SK-N-SH (cell line): Measurements from ENCODE around the gene BORCS6. TPM values are rescaled to one million over a fixed set of nuclear protein-coding genes. Genes with fewer than 3 reads are reported as not detected.
A peak's percentile ranks its signal among the peaks of the same experiment; 100 is the strongest.

ENCODE experiments used
- CTCF ChIA-PET: fragments of 300-600, 350-600 bp; formaldehyde crosslinking; extraction: SDS; loops from one replicate; lab custom pipeline; 2021; lab: Yijun Ruan, JAX
- POLR2A ChIA-PET: fragments of 350-600 bp; sonication (Branson Sonifier 250); formaldehyde crosslinking; extraction: SDS; loops from one replicate; lab custom pipeline; 2020; ENCODE audit warnings: antibody characterized with exemption, inconsistent platforms; lab: Yijun Ruan, JAX
- DNase-seq: peaks from one replicate; pipeline ENCODE4 v3.0.0; 2012
- H2AFZ ChIP-seq: fragments of 200-600 bp; sonication (generic); 2 replicates; pipeline ENCODE4 v1.8.1; 2016; ENCODE audit warnings: antibody characterized with exemption, mild to moderate bottlenecking, low read depth
- H3F3A ChIP-seq: fragments of 200-600 bp; sonication (generic); replicated peaks from 2 replicates; pipeline ENCODE3; 2016; ENCODE audit warnings: antibody characterized with exemption, mild to moderate bottlenecking; ENCODE audit not compliant: insufficient read depth
- H3K27ac ChIP-seq, 2 experiments: fragments of 200-500 bp in 1 of 2; fragments of 200-600 bp in 1 of 2; sonication (Bioruptor generic) in 1 of 2; sonication (generic), shearing (Covaris generic) in 1 of 2; 2 replicates each; pipeline versions ENCODE4 v1.5.1 to v1.6.1; 2014 to 2016; ENCODE audit warnings: low read depth in 2 of 2, inconsistent platforms in 1 of 2, low read length in 1 of 2, mild to moderate bottlenecking in 1 of 2, mixed read lengths in 1 of 2
- H3K27me3 ChIP-seq: fragments of 200-600 bp; sonication (generic), shearing (Covaris generic); 2 replicates; pipeline ENCODE4 v1.6.1; 2016; ENCODE audit warnings: mixed run types; ENCODE audit not compliant: insufficient read depth
- H3K36me3 ChIP-seq, 2 experiments: fragments of 200-500 bp in 1 of 2; fragments of 200-600 bp in 1 of 2; sonication (Bioruptor generic) in 1 of 2; sonication (generic) in 1 of 2; replicated peaks in 1 of 2; 2 replicates each; pipeline versions ENCODE3 to v1.5.1; 2014 to 2016; ENCODE audit warnings: low read length in 1 of 2, mild to moderate bottlenecking in 1 of 2; ENCODE audit not compliant: insufficient read depth in 2 of 2, control insufficient read depth in 1 of 2
- H3K4me1 ChIP-seq, 2 experiments: fragments of 200-500 bp in 1 of 2; fragments of 200-600 bp in 1 of 2; sonication (Bioruptor generic) in 1 of 2; sonication (generic), shearing (Covaris generic) in 1 of 2; 2 replicates each; pipeline versions ENCODE4 v1.5.1 to v1.6.1; 2014 to 2016; ENCODE audit warnings: low read depth in 1 of 2, low read length in 1 of 2, mixed run types in 1 of 2; ENCODE audit not compliant: insufficient read depth in 2 of 2, control insufficient read depth in 1 of 2
- H3K4me2 ChIP-seq: fragments of 200-600 bp; sonication (generic), shearing (Covaris generic); 2 replicates; pipeline ENCODE4 v1.6.1; 2017; ENCODE audit warnings: mixed run types
- H3K4me3 ChIP-seq, 2 experiments: fragments of 200-500 bp in 1 of 2; fragments of 200-600 bp in 1 of 2; sonication (Bioruptor generic) in 1 of 2; sonication (generic), shearing (Covaris generic) in 1 of 2; 2 replicates each; pipeline versions ENCODE4 v1.5.1 to v1.8.1; 2014 to 2016; ENCODE audit warnings: low read depth in 2 of 2, inconsistent platforms in 1 of 2, low read length in 1 of 2, mild to moderate bottlenecking in 1 of 2, mixed read lengths in 1 of 2, moderate library complexity in 1 of 2
- H3K79me2 ChIP-seq: fragments of 200-600 bp; sonication (generic); 2 replicates; pipeline ENCODE4 v1.8.1; 2017; ENCODE audit warnings: mild to moderate bottlenecking; ENCODE audit not compliant: insufficient read depth
- H3K9ac ChIP-seq: fragments of 200-600 bp; sonication (generic); 2 replicates; pipeline ENCODE4 v1.6.1; 2017; ENCODE audit warnings: mixed run types
- H3K9me2 ChIP-seq: fragments of 200-600 bp; sonication (generic); 2 replicates; pipeline ENCODE4 v1.6.1; 2017; ENCODE audit warnings: mixed run types
- H3K9me3 ChIP-seq: fragments of 200-600 bp; sonication (generic); 2 replicates; pipeline ENCODE4 v1.6.1; 2017; ENCODE audit warnings: mixed run types, mild to moderate bottlenecking, moderate library complexity
- H4K20me1 ChIP-seq: fragments of 200-600 bp; sonication (generic); 2 replicates; pipeline ENCODE4 v1.6.1; 2017; ENCODE audit warnings: mild to moderate bottlenecking, mixed run types; ENCODE audit not compliant: insufficient read depth
- ELF1 ChIP-seq: IDR thresholded peaks from 2 replicates; pipeline ENCODE4 v1.4.0; 2012
- EZH2phosphoT487 ChIP-seq: fragments of 200-600 bp; sonication (generic); IDR thresholded peaks from 2 replicates; pipeline ENCODE4 v1.6.1; 2017; ENCODE audit warnings: low read depth, mixed run types, mild to moderate bottlenecking, antibody characterized with exemption, moderate library complexity, borderline replicate concordance
- FOXJ3 ChIP-seq: sonication (generic); formaldehyde crosslinking; IDR thresholded peaks from 2 replicates; pipeline ENCODE4 v1.5.1; 2020; ENCODE audit warnings: mild to moderate bottlenecking, missing genetic modification reagents
- FOXM1 ChIP-seq: IDR thresholded peaks from 2 replicates; pipeline ENCODE4 v1.4.0; 2012; ENCODE audit warnings: low read depth, mild to moderate bottlenecking
- GABPA ChIP-seq: IDR thresholded peaks from 2 replicates; pipeline ENCODE4 v1.4.0; 2012; ENCODE audit warnings: low read depth, mild to moderate bottlenecking
- MEF2A ChIP-seq: IDR thresholded peaks from 2 replicates; pipeline ENCODE4 v1.4.0; 2012; ENCODE audit warnings: low read depth, borderline replicate concordance
- MXI1 ChIP-seq: IDR thresholded peaks from 2 replicates; pipeline ENCODE4 v1.6.1; 2012; ENCODE audit warnings: mild to moderate bottlenecking, low read depth, low read length, improper control_type of control experiment
- RAD21 ChIP-seq: IDR thresholded peaks from 2 replicates; pipeline ENCODE4 v1.6.1; 2012; ENCODE audit warnings: mild to moderate bottlenecking, low read length
- RCOR1 ChIP-seq: fragments of 150-350 bp; IDR thresholded peaks from 2 replicates; pipeline ENCODE4 v1.6.1; 2017; ENCODE audit warnings: antibody characterized with exemption, low read length
- RFX5 ChIP-seq: IDR thresholded peaks from 2 replicates; pipeline ENCODE4 v1.6.1; 2012; ENCODE audit warnings: mild to moderate bottlenecking, improper control_type of control experiment, low read length
- RXRA ChIP-seq: IDR thresholded peaks from 2 replicates; pipeline ENCODE4 v1.4.0; 2012; ENCODE audit warnings: low read depth, mild to moderate bottlenecking, borderline replicate concordance
- SIN3A ChIP-seq: IDR thresholded peaks from 2 replicates; pipeline ENCODE4 v1.6.1; 2012; ENCODE audit warnings: low read depth, mild to moderate bottlenecking, low read length, moderate library complexity, borderline replicate concordance
- TCF12 ChIP-seq: IDR thresholded peaks from 2 replicates; pipeline ENCODE4 v1.4.0; 2012
- WGBS: methylation state at CpG from one replicate; pipeline ENCODE4 v1.1.6; 2017; ENCODE audit warnings: low lambda C conversion rate; 5-methylcytosine and 5-hydroxymethylcytosine counted together
- polyA plus RNA-seq, 3 experiments: library from polyadenylated mRNA; depleted of rRNA; stranded (reverse); fragments of >200 nt; gene quantifications; 2 replicates each; pipeline ENCODE4 v1.2.3, GENCODE V29; 2012
- TF ChIP-seq, protein P1 (sequence below): IDR thresholded peaks from 2 replicates; pipeline ENCODE4 v1.4.0; 2012; ENCODE audit warnings: low read depth
- TF ChIP-seq, protein P2 (sequence below): fragments of 150-350 bp; IDR thresholded peaks from 2 replicates; pipeline ENCODE4 v1.6.1; 2017; ENCODE audit warnings: antibody characterized with exemption, low read length, low read depth, borderline replicate concordance
- TF ChIP-seq, protein P3 (sequence below): IDR thresholded peaks from 2 replicates; pipeline ENCODE4 v1.6.1; 2012; ENCODE audit warnings: mild to moderate bottlenecking, low read depth, low read length, moderate library complexity

The BORCS6 gene
- polyA plus RNA-seq, 1 of the 3 experiments (the other 2 are of a cell fraction) = 4.3 TPM

DNA sequence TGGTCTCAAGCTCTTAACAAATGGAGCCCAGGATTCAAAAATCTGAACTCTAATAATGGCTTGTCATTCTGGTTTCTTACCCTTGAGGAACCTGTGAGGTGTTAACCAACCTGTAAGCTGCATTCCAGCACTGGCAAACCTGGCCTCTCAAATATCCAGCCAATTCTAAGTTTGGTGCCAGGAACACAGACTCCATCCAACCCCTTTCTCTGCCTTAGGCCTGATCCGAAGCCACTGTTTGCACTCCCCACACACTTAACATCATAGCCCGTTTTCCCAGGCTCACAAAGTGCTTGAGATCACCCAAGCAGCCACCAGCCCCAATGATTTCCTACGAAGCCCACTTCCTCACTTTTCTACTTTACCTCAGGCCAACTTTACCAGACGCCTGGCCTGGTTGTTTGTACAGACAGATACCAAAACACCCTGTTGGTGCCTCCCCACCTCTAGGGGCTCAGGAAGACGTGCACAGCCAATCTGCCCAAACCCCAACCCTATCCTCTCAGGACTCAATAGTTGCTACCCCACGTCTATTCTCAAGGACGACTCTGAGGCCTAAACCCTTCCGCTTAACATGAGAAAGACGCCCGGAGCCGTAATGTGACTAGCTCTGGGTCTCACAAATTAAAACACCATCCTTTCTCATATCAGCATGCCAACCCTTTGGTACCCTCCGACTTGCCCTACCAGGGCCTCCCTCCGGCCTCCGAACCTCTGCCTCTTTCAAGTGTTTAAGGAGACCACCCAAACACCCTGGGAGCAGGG is 34.6 kb downstream of the BORCS6 start:
- Histone ChIP-seq H3K9me3 (no peaks in the 10 kb centered on the region), H2AFZ (no peak overlapping the region; the same call in 1 of the 2 replicates), H3K4me3 (peak overlapping the region; percentile 54 to 78), H4K20me1 (peaks cover 5% of the 10 kb centered on the region; the same call in 1 of the 2 replicates), H3K27me3 (no peaks in the 10 kb centered on the region), H3K4me2 (peak overlapping the region; percentile 95), H3F3A (peaks cover 38% of the 10 kb centered on the region), H3K36me3 (peaks cover 10 to 12% of the 10 kb centered on the region in 2 experiments), H3K4me1 (peaks cover 34 to 48% of the 10 kb centered on the region in 2 experiments; a peak in 3 of 4 replicates), H3K9ac (peak overlapping the region; percentile 98), H3K9me2 (no peaks in the 10 kb centered on the region), H3K27ac (peak overlapping the region in 1 of 2 experiments; percentile 95; a peak in 2 of 4 replicates), H3K79me2 (peaks cover 34% of the 10 kb centered on the region)
- POLR2A ChIA-PET = interaction anchor here (1.5 to 2.1 kb wide), 3 partner anchors 18 to 33 kb away, joined by 4 to 13 read pairs (median 5); no protein-coding TSS in a partner anchor
- CTCF ChIA-PET = interaction anchor here (1.1 to 9.4 kb wide), 5 partner anchors 18 to 45 kb away, joined by 4 to 98 read pairs (median 12); no protein-coding TSS in a partner anchor
- TF ChIP-seq MXI1 = no peak
- TF ChIP-seq FOXJ3 (CRISPR knock-in tag) = no peak
- no peak for TF ChIP-seq RFX5
- no peak for TF ChIP-seq TCF12
- TF ChIP-seq, protein P1, sequence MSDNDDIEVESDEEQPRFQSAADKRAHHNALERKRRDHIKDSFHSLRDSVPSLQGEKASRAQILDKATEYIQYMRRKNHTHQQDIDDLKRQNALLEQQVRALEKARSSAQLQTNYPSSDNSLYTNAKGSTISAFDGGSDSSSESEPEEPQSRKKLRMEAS = no peak
- no peak for TF ChIP-seq RAD21
- TF ChIP-seq RXRA = no peak
- TF ChIP-seq EZH2phosphoT487 = no peak
- DNase-seq = no peak
- 61% methylated on average over 14 of the region's 14 CpGs for WGBS

DNA sequence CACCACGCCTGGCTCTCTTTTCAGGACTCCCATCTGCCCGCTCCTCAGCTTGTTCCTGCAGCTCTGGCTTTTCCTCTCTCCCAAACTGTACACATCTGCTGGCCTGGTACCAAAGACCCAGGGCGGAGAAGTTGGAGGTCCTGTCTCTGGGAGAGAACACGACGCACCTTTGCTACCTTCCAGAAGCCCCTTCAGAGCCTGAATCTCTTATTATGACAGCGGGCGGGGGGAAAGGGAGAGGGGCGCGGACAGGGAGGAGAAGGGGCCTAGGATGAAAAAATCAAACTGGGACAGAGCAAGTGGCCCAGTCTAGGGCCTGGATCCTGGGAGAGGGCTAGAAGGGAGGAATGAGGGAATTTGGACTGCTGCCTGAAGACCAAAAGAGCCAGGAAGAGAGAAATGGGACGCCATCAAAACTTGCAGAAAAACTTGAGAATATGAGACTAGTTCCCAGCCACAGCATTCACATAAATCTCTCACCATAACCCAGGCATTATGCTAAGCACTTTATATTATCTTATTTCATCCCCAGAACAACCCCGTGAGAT is 35.3 kb downstream of the BORCS6 start:
- Histone ChIP-seq H3K79me2 (peaks cover 33% of the 10 kb centered on the region), H3K9me3 (no peaks in the 10 kb centered on the region), H4K20me1 (peaks cover 9% of the 10 kb centered on the region; the same call in 1 of the 2 replicates), H3K27ac (peak overlapping the region; percentile 65 to 95), H3K9ac (peak overlapping the region; percentile 98), H3F3A (peaks cover 33% of the 10 kb centered on the region), H2AFZ (no peak overlapping the region), H3K4me3 (peak overlapping the region; percentile 3 to 4; a peak in 2 of 4 replicates), H3K4me2 (peak overlapping the region; percentile 95), H3K9me2 (no peaks in the 10 kb centered on the region), H3K36me3 (peaks cover 10 to 15% of the 10 kb centered on the region in 2 experiments), H3K27me3 (no peaks in the 10 kb centered on the region), H3K4me1 (peaks cover 36 to 50% of the 10 kb centered on the region in 2 experiments; a peak in 3 of 4 replicates)
- TF ChIP-seq ELF1 (no peak), MXI1 (no peak), MEF2A (no peak), FOXJ3 (CRISPR knock-in tag) (no peak), FOXM1 (no peak), SIN3A (no peak), GABPA (no peak), RCOR1 (no peak)
- TF ChIP-seq, protein P2, sequence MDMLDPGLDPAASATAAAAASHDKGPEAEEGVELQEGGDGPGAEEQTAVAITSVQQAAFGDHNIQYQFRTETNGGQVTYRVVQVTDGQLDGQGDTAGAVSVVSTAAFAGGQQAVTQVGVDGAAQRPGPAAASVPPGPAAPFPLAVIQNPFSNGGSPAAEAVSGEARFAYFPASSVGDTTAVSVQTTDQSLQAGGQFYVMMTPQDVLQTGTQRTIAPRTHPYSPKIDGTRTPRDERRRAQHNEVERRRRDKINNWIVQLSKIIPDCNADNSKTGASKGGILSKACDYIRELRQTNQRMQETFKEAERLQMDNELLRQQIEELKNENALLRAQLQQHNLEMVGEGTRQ = no peak
- TF ChIP-seq, protein P3, sequence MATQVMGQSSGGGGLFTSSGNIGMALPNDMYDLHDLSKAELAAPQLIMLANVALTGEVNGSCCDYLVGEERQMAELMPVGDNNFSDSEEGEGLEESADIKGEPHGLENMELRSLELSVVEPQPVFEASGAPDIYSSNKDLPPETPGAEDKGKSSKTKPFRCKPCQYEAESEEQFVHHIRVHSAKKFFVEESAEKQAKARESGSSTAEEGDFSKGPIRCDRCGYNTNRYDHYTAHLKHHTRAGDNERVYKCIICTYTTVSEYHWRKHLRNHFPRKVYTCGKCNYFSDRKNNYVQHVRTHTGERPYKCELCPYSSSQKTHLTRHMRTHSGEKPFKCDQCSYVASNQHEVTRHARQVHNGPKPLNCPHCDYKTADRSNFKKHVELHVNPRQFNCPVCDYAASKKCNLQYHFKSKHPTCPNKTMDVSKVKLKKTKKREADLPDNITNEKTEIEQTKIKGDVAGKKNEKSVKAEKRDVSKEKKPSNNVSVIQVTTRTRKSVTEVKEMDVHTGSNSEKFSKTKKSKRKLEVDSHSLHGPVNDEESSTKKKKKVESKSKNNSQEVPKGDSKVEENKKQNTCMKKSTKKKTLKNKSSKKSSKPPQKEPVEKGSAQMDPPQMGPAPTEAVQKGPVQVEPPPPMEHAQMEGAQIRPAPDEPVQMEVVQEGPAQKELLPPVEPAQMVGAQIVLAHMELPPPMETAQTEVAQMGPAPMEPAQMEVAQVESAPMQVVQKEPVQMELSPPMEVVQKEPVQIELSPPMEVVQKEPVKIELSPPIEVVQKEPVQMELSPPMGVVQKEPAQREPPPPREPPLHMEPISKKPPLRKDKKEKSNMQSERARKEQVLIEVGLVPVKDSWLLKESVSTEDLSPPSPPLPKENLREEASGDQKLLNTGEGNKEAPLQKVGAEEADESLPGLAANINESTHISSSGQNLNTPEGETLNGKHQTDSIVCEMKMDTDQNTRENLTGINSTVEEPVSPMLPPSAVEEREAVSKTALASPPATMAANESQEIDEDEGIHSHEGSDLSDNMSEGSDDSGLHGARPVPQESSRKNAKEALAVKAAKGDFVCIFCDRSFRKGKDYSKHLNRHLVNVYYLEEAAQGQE = no peak
- DNase-seq = no peak
- POLR2A ChIA-PET = interaction anchor here (1.1 kb wide), 1 partner anchor 19 kb away, joined by 4 read pairs; no protein-coding TSS in a partner anchor
- CTCF ChIA-PET = interaction anchor here (1.0 to 9.4 kb wide), 3 partner anchors 17 to 75 kb away, joined by 3 to 98 read pairs (median 7); no protein-coding TSS in a partner anchor
- WGBS = 77% methylated on average over 11 of the region's 11 CpGs
